Tibial nerve (tissue), 3 donors: Measurements from ENCODE around the gene ELP4.

Experiments used
- CTCF ChIP-seq, 5 experiments: fragments of 200-600 bp in 3 of 5; fragments of 450-650 bp in 2 of 5; sonication (generic) in 3 of 5; IDR thresholded peaks; one replicate each; pipeline ENCODE4 v1.5.1; 2016 to 2019; ENCODE audit warnings: antibody characterized with exemption in 5 of 5, mild to moderate bottlenecking in 3 of 5, moderate library complexity in 2 of 5
- POLR2A ChIP-seq, 2 donors: fragments of 450-650 bp; IDR thresholded peaks; one replicate each; pipeline ENCODE4 v1.6.1; 2017; ENCODE audit warnings: antibody characterized with exemption in 2 of 2, mild to moderate bottlenecking in 2 of 2, moderate library complexity in 2 of 2

- TF ChIP-seq CTCF (IDR thresholded peaks at IDR 0.05) (no peak), POLR2A (IDR thresholded peaks at IDR 0.05) (no peak)
Measured at GRCh38 chr11:31479066-31479465, 30.5 kb upstream of the ELP4 start.
